K562 (cell line): ENCODE measurements around the gene SRM. TPM values are rescaled to one million over a fixed set of nuclear protein-coding genes. Genes with fewer than 3 reads are reported as not detected.

Experiments
- ATAC-seq: fragments of 200-7000 bp; cut with Tn5 transposase; 3 replicates; pipeline ENCODE4 v1.9.1; 2020; ENCODE audit warnings: moderate library complexity
- BruUV-seq: library from RNA; stranded (reverse); fragments of 400-500 nt; replicated peaks from 2 replicates; lab custom pipeline; 2021; lab: Mats Ljungman, UMichigan
- CTCF ChIA-PET: fragments of 300-600 bp; formaldehyde crosslinking; extraction: SDS; loops from one replicate; lab custom pipeline; 2021; ENCODE audit warnings: low intra/inter-chr PET ratio; lab: Yijun Ruan, JAX
- POLR2A ChIA-PET: fragments of 300-600, 350-650 bp; sonication (Branson Sonifier 250); formaldehyde crosslinking; extraction: SDS; loops from one replicate; lab custom pipeline; 2021; ENCODE audit warnings: antibody characterized with exemption, inconsistent platforms; lab: Yijun Ruan, JAX
- DNase-seq, 4 experiments: peaks; one replicate each; pipeline versions ENCODE4 v3.0.0 to v3.0.0-alpha.2; 2011 to 2018; ENCODE audit warnings: low spot score in 3 of 4, mixed read lengths in 3 of 4; ENCODE audit errors: extremely low read depth in 1 of 4
- FAIRE-seq: peaks from 2 replicates; lab custom pipeline; 2011; peaks lifted over from hg19 to GRCh38; lab: Jason Lieb, UNC
- H2AFZ ChIP-seq: 2 replicates; pipeline ENCODE4 v1.6.0; 2011; ENCODE audit warnings: low read depth, low read length, control low read depth, inconsistent platforms
- H3K27ac ChIP-seq: fragments of 200-600 bp; 3 replicates; pipeline ENCODE4 v1.8.0; 2011; ENCODE audit warnings: low read depth, mild to moderate bottlenecking, control low read depth, inconsistent platforms, low read length, moderate library complexity, mixed read lengths; ENCODE audit errors: extremely low read depth
- H3K27me3 ChIP-seq, 2 experiments: fragments of 300-600 bp in 1 of 2; 2 replicates in 1 of 2; 3 replicates in 1 of 2; pipeline versions ENCODE4 v1.6.0 to v1.8.0; 2011; ENCODE audit warnings: inconsistent platforms in 2 of 2, low read length in 2 of 2, mild to moderate bottlenecking in 1 of 2, mixed read lengths in 1 of 2, moderate library complexity in 1 of 2; ENCODE audit not compliant: control insufficient read depth in 2 of 2, insufficient read depth in 2 of 2
- H3K36me3 ChIP-seq: fragments of 300-600 bp; 3 replicates; pipeline ENCODE4 v1.8.0; 2011; ENCODE audit warnings: mild to moderate bottlenecking, low read length, inconsistent platforms; ENCODE audit not compliant: control insufficient read depth, insufficient read depth
- H3K4me1 ChIP-seq, 2 experiments: fragments of 200-600 bp in 1 of 2; replicated peaks in 1 of 2; 2 replicates in 1 of 2; 3 replicates in 1 of 2; pipeline versions ENCODE4 v1.5.1 to v1.8.0; 2011; ENCODE audit warnings: inconsistent platforms in 2 of 2, low read length in 2 of 2, mild to moderate bottlenecking in 1 of 2, mixed read lengths in 1 of 2, moderate library complexity in 1 of 2; ENCODE audit not compliant: control insufficient read depth in 2 of 2, insufficient read depth in 2 of 2
- H3K4me2 ChIP-seq: 2 replicates; pipeline ENCODE4 v1.6.1; 2011; ENCODE audit warnings: low read length, control low read depth, inconsistent platforms, mixed read lengths; ENCODE audit not compliant: insufficient read depth
- H3K4me3 ChIP-seq: fragments of 200-600 bp; sonication (generic), shearing (Covaris generic); 2 replicates; pipeline ENCODE4 v1.5.1; 2016; ENCODE audit warnings: control low read depth, inconsistent platforms
- H3K79me2 ChIP-seq: fragments of 200-600 bp; 3 replicates; pipeline ENCODE4 v1.8.0; 2011; ENCODE audit warnings: low read length, inconsistent platforms; ENCODE audit not compliant: control insufficient read depth, insufficient read depth
- H3K9ac ChIP-seq, 2 experiments: 2 replicates each; pipeline versions ENCODE4 v1.6.0 to v1.6.1; 2011; ENCODE audit warnings: low read depth in 2 of 2, low read length in 2 of 2, control low read depth in 1 of 2, inconsistent platforms in 1 of 2, mild to moderate bottlenecking in 1 of 2, mixed read lengths in 1 of 2; ENCODE audit not compliant: insufficient read depth in 1 of 2
- H3K9me1 ChIP-seq: one replicate; pipeline ENCODE4 v1.6.0; 2011; ENCODE audit warnings: inconsistent platforms, mild to moderate bottlenecking, low read length, moderate library complexity; ENCODE audit not compliant: control insufficient read depth, insufficient read depth
- H3K9me3 ChIP-seq: replicated peaks from 2 replicates; pipeline ENCODE4 v1.5.1; 2011; ENCODE audit warnings: low read depth, low read length, inconsistent platforms; ENCODE audit not compliant: control insufficient read depth, insufficient read depth
- H4K20me1 ChIP-seq: replicated peaks from 2 replicates; pipeline ENCODE4 v1.6.1; 2011; ENCODE audit warnings: low read length, inconsistent platforms, mixed read lengths; ENCODE audit not compliant: control insufficient read depth, insufficient read depth
- ELF2 ChIP-seq: fragments of 250-450 bp; sonication (Bioruptor Pico); IDR thresholded peaks from 2 replicates; pipeline ENCODE4 v1.5.0; 2021; ENCODE audit warnings: mild to moderate bottlenecking
- FOXP1 ChIP-seq: sonication (generic); formaldehyde crosslinking; IDR thresholded peaks from 2 replicates; pipeline ENCODE4 v1.8.0; 2022; ENCODE audit warnings: mild to moderate bottlenecking, missing genetic modification reagents
- MYBL2 ChIP-seq, 2 experiments: fragments of 450-650 bp in 1 of 2; sonication (generic) in 1 of 2; formaldehyde crosslinking in 1 of 2; IDR thresholded peaks; 2 replicates each; pipeline versions ENCODE4 v1.6.1 to v1.8.1; 2017 to 2022; ENCODE audit warnings: borderline replicate concordance in 1 of 2, inconsistent platforms in 1 of 2, low read depth in 1 of 2, mild to moderate bottlenecking in 1 of 2, missing genetic modification reagents in 1 of 2, moderate library complexity in 1 of 2
- NR2F6 ChIP-seq: fragments of 450-650 bp; formaldehyde crosslinking; IDR thresholded peaks from 2 replicates; pipeline ENCODE4 v1.4.0; 2020; ENCODE audit warnings: mild to moderate bottlenecking
- POLR2G ChIP-seq: fragments of 200-400 bp; formaldehyde crosslinking; IDR thresholded peaks from 2 replicates; pipeline ENCODE4 v1.6.1; 2017; ENCODE audit warnings: low read depth, mild to moderate bottlenecking, antibody characterized with exemption, low read length, moderate library complexity
- WGBS: fragments of 100-300 bp; shearing (Covaris generic); methylation state at CpG from one replicate; pipeline ENCODE4 v1.1.6; 2016; ENCODE audit warnings: low coverage, mixed read lengths; ENCODE audit not compliant: insufficient coverage; ENCODE audit errors: missing lambda C conversion rate; 5-methylcytosine and 5-hydroxymethylcytosine counted together
- in situ Hi-C: fragments of 300-500 bp; cut with MboI; formaldehyde crosslinking; loops from 4 replicates; pipeline ENCODE4 v1.15.0; 2018; ENCODE audit warnings: inconsistent platforms, mixed read lengths
- intact Hi-C: fragments of 100-400 bp; cut with micrococcal nuclease; formaldehyde crosslinking; loops from 2 replicates; pipeline ENCODE4 v1.14.2; 2022
- polyA plus RNA-seq, 8 experiments: library from polyadenylated mRNA; depleted of rRNA in 4 of 8; stranded (reverse) in 5 of 8; unstranded in 3 of 8; fragments of >200 nt; fragmentation: Nextera tagmentation in 2 of 8; fragmentation: Illumina TruSeq in 1 of 8; extraction: Ambion mirVana in 2 of 8; extraction: Trizol in 1 of 8; gene quantifications; 2 replicates each; pipeline versions ENCODE4 v1.2.1 to v1.2.3, GENCODE V29; 2011 to 2014; ENCODE audit warnings: inconsistent platforms in 1 of 8, missing spikeins in 1 of 8
- total RNA-seq, 7 experiments: library from RNA; depleted of rRNA in 6 of 7; stranded (reverse); fragments of >200 nt in 6 of 7; fragmentation: Illumina TruSeq in 2 of 7; extraction: Trizol in 2 of 7; gene quantifications; 2 replicates each; pipeline versions ENCODE4 v1.2.1 to v1.2.3, GENCODE V29; 2011 to 2021; ENCODE audit warnings: low replicate concordance in 1 of 7
- TF ChIP-seq, protein P1 (sequence below): sonication (generic); formaldehyde crosslinking; IDR thresholded peaks from 2 replicates; pipeline ENCODE4 v1.8.1; 2023; ENCODE audit warnings: mild to moderate bottlenecking, missing genetic modification reagents
- TF ChIP-seq, protein P2 (sequence below): fragments of 450-650 bp; formaldehyde crosslinking; IDR thresholded peaks from 2 replicates; pipeline ENCODE4 v1.4.0; 2022; ENCODE audit warnings: missing genetic modification characterization

SRM gene
- total and polyA plus RNA-seq, 9 of the 15 experiments (the other 6 are each of a cell fraction or from before 2014, with no cell fraction given), result 23.9 to 373 (median 82.5) TPM

DNA sequence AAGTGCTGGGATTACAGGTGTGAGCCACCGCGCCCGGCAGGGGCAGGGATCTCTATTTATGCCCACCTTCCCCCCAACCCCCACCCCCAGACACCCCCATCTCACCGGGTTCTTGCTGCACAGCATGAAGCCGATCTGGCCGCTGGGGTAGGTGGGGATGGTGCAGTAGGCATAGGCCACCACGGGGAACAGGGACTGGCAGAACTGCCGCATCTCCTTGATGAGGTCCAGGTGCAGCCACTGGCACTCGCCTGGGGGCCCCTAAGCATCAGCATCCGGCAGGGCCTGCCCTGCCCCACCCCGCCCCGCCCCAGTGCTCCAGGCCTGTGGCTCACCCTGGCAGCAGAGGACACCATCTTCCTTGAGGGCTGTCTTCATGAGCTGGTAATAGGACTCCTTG is 4.1 kb downstream of the SRM start:
- no peak overlapping the region for H3K4me2 ChIP-seq
- no peaks in the 10 kb centered on the region for H3K9me3 ChIP-seq
- H4K20me1 ChIP-seq, result peaks cover 14% of the 10 kb centered on the region
- POLR2A ChIA-PET, result interaction anchor here (0.6 to 1.3 kb wide), 3 partner anchors 9 to 43 kb away, joined by 3 read pairs; partner anchors contain the start of genes EXOSC10 and MASP2
- peaks cover 4% of the 10 kb centered on the region for H3K9me1 ChIP-seq
- no peak overlapping the region for H3K27ac ChIP-seq
- intact Hi-C loops (no loop called here), in situ Hi-C loops (no loop called here)
- peak overlapping the region in 1 of 2 experiments; percentile 74; a peak in 1 of 4 replicates for H3K9ac ChIP-seq
- no peak for FAIRE-seq
- no TSS peak for BruUV-seq
- no peaks in the 10 kb centered on the region for H3K27me3 ChIP-seq
- peaks cover 42% of the 10 kb centered on the region; the same call in 2 of the 3 replicates for H3K36me3 ChIP-seq
- TF ChIP-seq FOXP1 (no peak), MYBL2 (IDR thresholded peaks at IDR 0.05; ENCODE audit: low read depth) (no peak), MYBL2 (CRISPR knock-in tag; IDR thresholded peaks at IDR 0.05; ENCODE audit: borderline replicate concordance) (no peak), POLR2G (0 out of 2 replicates have a peak, but pooled peaks have one; percentile 44), NR2F6 (CRISPR knock-in tag) (no peak), ELF2 (CRISPR knock-in tag) (no peak)
- TF ChIP-seq, protein P1, sequence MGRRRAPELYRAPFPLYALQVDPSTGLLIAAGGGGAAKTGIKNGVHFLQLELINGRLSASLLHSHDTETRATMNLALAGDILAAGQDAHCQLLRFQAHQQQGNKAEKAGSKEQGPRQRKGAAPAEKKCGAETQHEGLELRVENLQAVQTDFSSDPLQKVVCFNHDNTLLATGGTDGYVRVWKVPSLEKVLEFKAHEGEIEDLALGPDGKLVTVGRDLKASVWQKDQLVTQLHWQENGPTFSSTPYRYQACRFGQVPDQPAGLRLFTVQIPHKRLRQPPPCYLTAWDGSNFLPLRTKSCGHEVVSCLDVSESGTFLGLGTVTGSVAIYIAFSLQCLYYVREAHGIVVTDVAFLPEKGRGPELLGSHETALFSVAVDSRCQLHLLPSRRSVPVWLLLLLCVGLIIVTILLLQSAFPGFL (CRISPR knock-in tag), result no peak
- TF ChIP-seq, protein P2, sequence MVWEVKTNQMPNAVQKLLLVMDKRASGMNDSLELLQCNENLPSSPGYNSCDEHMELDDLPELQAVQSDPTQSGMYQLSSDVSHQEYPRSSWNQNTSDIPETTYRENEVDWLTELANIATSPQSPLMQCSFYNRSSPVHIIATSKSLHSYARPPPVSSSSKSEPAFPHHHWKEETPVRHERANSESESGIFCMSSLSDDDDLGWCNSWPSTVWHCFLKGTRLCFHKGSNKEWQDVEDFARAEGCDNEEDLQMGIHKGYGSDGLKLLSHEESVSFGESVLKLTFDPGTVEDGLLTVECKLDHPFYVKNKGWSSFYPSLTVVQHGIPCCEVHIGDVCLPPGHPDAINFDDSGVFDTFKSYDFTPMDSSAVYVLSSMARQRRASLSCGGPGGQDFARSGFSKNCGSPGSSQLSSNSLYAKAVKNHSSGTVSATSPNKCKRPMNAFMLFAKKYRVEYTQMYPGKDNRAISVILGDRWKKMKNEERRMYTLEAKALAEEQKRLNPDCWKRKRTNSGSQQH (CRISPR knock-in tag), result no peak
- TF ChIP-seq, all 486 proteins: peak for 1
- Histone ChIP-seq H3K4me1 (peaks cover 3 to 71% of the 10 kb centered on the region in 2 experiments; a peak in 3 of 5 replicates), H3K4me3 (no peak overlapping the region), H2AFZ (no peak overlapping the region), H3K79me2 (peaks cover 28% of the 10 kb centered on the region)
- DNase-seq (no peak), ATAC-seq (no peak)
- WGBS, result 93% methylated on average over 7 of the region's 12 CpGs
- CTCF ChIA-PET, result interaction anchor here (0.6 kb wide), 1 partner anchor 360 kb away, joined by 3 read pairs; no protein-coding TSS in a partner anchor
